A673 (cell line): ENCODE measurements around the gene FRMD4A.

Experiments used
- CTCF ChIP-seq: fragments of 300-800, 200-600 bp; sonication (generic); conservative IDR thresholded peaks from 2 replicates; pipeline ENCODE4 v1.5.1; 2017; ENCODE audit warnings: low read depth, mild to moderate bottlenecking, antibody characterized with exemption, low read length, moderate library complexity, mixed read lengths
- EZH2 ChIP-seq: fragments of 200-600 bp; sonication (generic); IDR thresholded peaks from 2 replicates; pipeline ENCODE4 v1.6.1; 2017; ENCODE audit warnings: borderline replicate concordance, low read depth, mild to moderate bottlenecking, mixed read lengths, antibody characterized with exemption, low read length; ENCODE audit not compliant: poor library complexity, severe bottlenecking

DNA sequence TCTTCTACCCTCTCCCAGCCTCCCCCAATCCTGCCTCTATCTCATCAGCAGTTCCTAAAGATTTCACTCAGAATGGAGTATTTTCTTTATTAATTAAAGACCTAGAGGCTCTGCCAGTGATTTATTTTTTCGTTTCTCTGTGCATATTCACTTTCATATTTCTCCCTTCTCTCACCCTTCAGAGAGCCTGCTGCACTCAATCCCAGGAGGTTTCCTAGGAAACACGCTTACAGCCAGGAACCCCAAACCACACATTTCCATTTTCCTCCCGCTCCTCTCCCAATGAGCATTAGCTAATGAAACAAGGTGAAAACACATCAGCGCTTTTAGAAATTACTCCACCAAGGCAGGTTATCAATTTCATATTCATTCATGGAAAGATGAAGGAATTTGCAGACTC is 180.2 kb downstream of the FRMD4A start:
- TF ChIP-seq CTCF (no peak), EZH2 (no peak)
